Measurements from ENCODE around the gene MTM1.

MTM1 gene

GRCh38 chrX:150701377-150701776, 133.0 kb downstream of the MTM1 start:
- Histone ChIP-seq H3K27me3 (ENCODE audit: low read length) (no peaks in the 10 kb centered on the region), H4K20me1 (ENCODE audit: low read depth, low read length) (no peaks in the 10 kb centered on the region), H3K9ac (ENCODE audit: low read length) (no peak overlapping the region), H3F3A (ENCODE audit: insufficient read depth) (0 out of 2 replicates have a peak, but pooled peaks cover 9% of the 10 kb centered on the region), H3K9me2 (replicated peaks; ENCODE audit: insufficient read depth, low read length) (no peaks in the 10 kb centered on the region), H3K4me2 (ENCODE audit: low read depth, low read length, poor library complexity, severe bottlenecking) (no peak overlapping the region), H3K36me3 (ENCODE audit: low read length) (peaks cover 4% of the 10 kb centered on the region; the same call in 1 of the 2 replicates), H3K4me3 (ENCODE audit: insufficient read depth, low read length, poor library complexity, severe bottlenecking) (no peak overlapping the region), H3K27ac (ENCODE audit: low read depth, low read length) (no peak overlapping the region), H2AFZ (ENCODE audit: low read depth, low read length, severe bottlenecking) (no peak overlapping the region), H3K9me3 (ENCODE audit: insufficient read depth, low read length) (no peaks in the 10 kb centered on the region), H3K79me2 (ENCODE audit: insufficient read depth, low read length) (peaks cover 42% of the 10 kb centered on the region)
- no peak for TF ChIP-seq CTCF (IDR thresholded peaks at IDR 0.05; ENCODE audit: insufficient read depth, low read length, poor library complexity, severe bottlenecking)
- TF ChIP-seq EZH2phosphoT487 (conservative IDR thresholded peaks at IDR 0.05; ENCODE audit: low read length), result no peak

- no peaks in the 10 kb centered on the region for H3K9me2 ChIP-seq (replicated peaks; ENCODE audit: insufficient read depth, low read length)
- H3K27ac ChIP-seq (ENCODE audit: low read depth, low read length), result no peak overlapping the region
- no peaks in the 10 kb centered on the region for H3K9me3 ChIP-seq (ENCODE audit: insufficient read depth, low read length)
- H3K27me3 ChIP-seq (ENCODE audit: low read length), result no peaks in the 10 kb centered on the region
- no peak overlapping the region for H3K4me3 ChIP-seq (ENCODE audit: insufficient read depth, low read length, poor library complexity, severe bottlenecking)
- no peak overlapping the region for H3K4me2 ChIP-seq (ENCODE audit: low read depth, low read length, poor library complexity, severe bottlenecking)
- H2AFZ ChIP-seq (ENCODE audit: low read depth, low read length, severe bottlenecking), result no peak overlapping the region
- peaks cover 25% of the 10 kb centered on the region for H3K79me2 ChIP-seq (ENCODE audit: insufficient read depth, low read length)
- 0 out of 2 replicates have a peak, but pooled peaks cover 5% of the 10 kb centered on the region for H3F3A ChIP-seq (ENCODE audit: insufficient read depth)
- H3K36me3 ChIP-seq (ENCODE audit: low read length), result peaks cover 4% of the 10 kb centered on the region; the same call in 1 of the 2 replicates
- H4K20me1 ChIP-seq (ENCODE audit: low read depth, low read length), result no peaks in the 10 kb centered on the region
- H3K9ac ChIP-seq (ENCODE audit: low read length), result no peak overlapping the region
- no peak for TF ChIP-seq CTCF (IDR thresholded peaks at IDR 0.05; ENCODE audit: insufficient read depth, low read length, poor library complexity, severe bottlenecking)
- no peak for TF ChIP-seq EZH2phosphoT487 (conservative IDR thresholded peaks at IDR 0.05; ENCODE audit: low read length)
Measured at GRCh38 chrX:150702966-150703694, 134.7 kb downstream of the MTM1 start.

GRCh38 chrX:150703695-150703974, 135.2 kb downstream of the MTM1 start:
- Histone ChIP-seq H3K9me2 (replicated peaks; ENCODE audit: insufficient read depth, low read length) (no peaks in the 10 kb centered on the region), H3F3A (ENCODE audit: insufficient read depth) (0 out of 2 replicates have a peak, but pooled peaks cover 5% of the 10 kb centered on the region), H3K9ac (ENCODE audit: low read length) (no peak overlapping the region), H3K9me3 (ENCODE audit: insufficient read depth, low read length) (no peaks in the 10 kb centered on the region), H3K4me3 (ENCODE audit: insufficient read depth, low read length, poor library complexity, severe bottlenecking) (no peak overlapping the region), H3K79me2 (ENCODE audit: insufficient read depth, low read length) (peaks cover 21% of the 10 kb centered on the region), H2AFZ (ENCODE audit: low read depth, low read length, severe bottlenecking) (no peak overlapping the region), H3K36me3 (ENCODE audit: low read length) (peaks cover 4% of the 10 kb centered on the region; the same call in 1 of the 2 replicates), H4K20me1 (ENCODE audit: low read depth, low read length) (no peaks in the 10 kb centered on the region), H3K4me2 (ENCODE audit: low read depth, low read length, poor library complexity, severe bottlenecking) (no peak overlapping the region), H3K27ac (ENCODE audit: low read depth, low read length) (no peak overlapping the region), H3K27me3 (ENCODE audit: low read length) (no peaks in the 10 kb centered on the region)
- TF ChIP-seq EZH2phosphoT487 (conservative IDR thresholded peaks at IDR 0.05; ENCODE audit: low read length) (no peak), CTCF (IDR thresholded peaks at IDR 0.05; ENCODE audit: insufficient read depth, low read length, poor library complexity, severe bottlenecking) (no peak)

Measured in SU-DHL-6 (cell line).